ENCODE results near the gene PRKN. TPM values are rescaled to one million over a fixed set of nuclear protein-coding genes. Genes with fewer than 3 reads are reported as not detected.

Gene PRKN
- total RNA-seq, 1 experiment from 2014 or later = 2.0 TPM

DNA sequence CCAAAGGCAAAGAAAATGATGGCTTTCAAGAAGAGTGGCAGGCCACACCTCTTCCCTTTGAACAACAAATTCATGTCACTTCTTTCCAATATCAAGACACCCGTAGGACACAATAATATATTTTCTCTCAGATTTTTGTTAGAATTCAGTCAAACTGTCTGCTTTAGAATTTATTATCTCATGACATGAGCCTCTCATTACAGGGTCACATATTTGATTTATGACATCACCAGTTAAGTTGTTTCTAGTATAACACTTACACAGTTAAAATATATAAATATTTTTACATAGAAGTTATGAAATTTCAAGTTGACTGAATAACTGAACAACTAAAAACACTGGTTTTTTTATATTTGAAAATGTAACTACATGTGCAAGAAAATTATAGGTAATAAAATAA, 1133.2 kb downstream of the PRKN start:
- H3K9ac ChIP-seq (ENCODE audit: extremely low read depth, insufficient read length, low read length) = no peak overlapping the region

More for the DNA sequence above, 1133.2 kb downstream of the PRKN start:
- no peak overlapping the region for H4K5ac ChIP-seq (ENCODE audit: insufficient read length, low read depth, low read length)
- H3K4ac ChIP-seq (ENCODE audit: low read depth, low read length) = no peak overlapping the region
- no peak overlapping the region for H2AK5ac ChIP-seq (ENCODE audit: insufficient read length, low read length)
- no peak for DNase-seq
- no peak overlapping the region for H2BK12ac ChIP-seq (ENCODE audit: insufficient read length, low read depth, low read length)
- Mint-ChIP-seq H3K4me3 (no peak overlapping the region), H3K36me3 (ENCODE audit: insufficient read depth in 1 of 3, low read depth in 3 of 3) (no peaks in the 10 kb centered on the region), H3K27ac (peak overlapping the region in 1 of 3 experiments; percentile 9; a peak in 1 of 7 replicates), H3K4me1 (no peaks in the 10 kb centered on the region), H3K9me3 (no peaks in the 10 kb centered on the region), H3K27me3 (ENCODE audit: low read depth) (no peaks in the 10 kb centered on the region; the same call in 1 of the 2 replicates)
- H3K4me2 ChIP-seq (ENCODE audit: insufficient read depth, insufficient read length, low read length) = no peak overlapping the region
- no peaks in the 10 kb centered on the region for H4K20me1 ChIP-seq (ENCODE audit: control insufficient read depth, insufficient read depth, insufficient read length)
- no peak overlapping the region for H3K14ac ChIP-seq (ENCODE audit: insufficient read depth, low read length)
- no peak overlapping the region for H3T11ph ChIP-seq (ENCODE audit: low read length)
- no peak overlapping the region for H4K91ac ChIP-seq (ENCODE audit: insufficient read length, low read depth, low read length)
- H2BK5ac ChIP-seq (ENCODE audit: insufficient read length, low read length) = no peak overlapping the region
- no peaks in the 10 kb centered on the region for H3K4me1 ChIP-seq (ENCODE audit: insufficient read depth, low read length)
- H3K27ac ChIP-seq (ENCODE audit: insufficient read length, low read depth, low read length) = no peak overlapping the region
- TF ChIP-seq, protein P1, sequence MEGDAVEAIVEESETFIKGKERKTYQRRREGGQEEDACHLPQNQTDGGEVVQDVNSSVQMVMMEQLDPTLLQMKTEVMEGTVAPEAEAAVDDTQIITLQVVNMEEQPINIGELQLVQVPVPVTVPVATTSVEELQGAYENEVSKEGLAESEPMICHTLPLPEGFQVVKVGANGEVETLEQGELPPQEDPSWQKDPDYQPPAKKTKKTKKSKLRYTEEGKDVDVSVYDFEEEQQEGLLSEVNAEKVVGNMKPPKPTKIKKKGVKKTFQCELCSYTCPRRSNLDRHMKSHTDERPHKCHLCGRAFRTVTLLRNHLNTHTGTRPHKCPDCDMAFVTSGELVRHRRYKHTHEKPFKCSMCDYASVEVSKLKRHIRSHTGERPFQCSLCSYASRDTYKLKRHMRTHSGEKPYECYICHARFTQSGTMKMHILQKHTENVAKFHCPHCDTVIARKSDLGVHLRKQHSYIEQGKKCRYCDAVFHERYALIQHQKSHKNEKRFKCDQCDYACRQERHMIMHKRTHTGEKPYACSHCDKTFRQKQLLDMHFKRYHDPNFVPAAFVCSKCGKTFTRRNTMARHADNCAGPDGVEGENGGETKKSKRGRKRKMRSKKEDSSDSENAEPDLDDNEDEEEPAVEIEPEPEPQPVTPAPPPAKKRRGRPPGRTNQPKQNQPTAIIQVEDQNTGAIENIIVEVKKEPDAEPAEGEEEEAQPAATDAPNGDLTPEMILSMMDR (conservative IDR thresholded peaks at IDR 0.05) = no peak
- H2BK20ac ChIP-seq (ENCODE audit: low read depth, low read length, poor library complexity, severe bottlenecking) = no peak overlapping the region
- no peaks in the 10 kb centered on the region for H3K79me1 ChIP-seq (ENCODE audit: insufficient read depth, low read depth, low read length, poor library complexity, severe bottlenecking)
- WGBS (ENCODE audit: extremely low coverage, insufficient read length, low lambda C conversion rate) = no CpG with 5 or more reads among the region's 1 CpG
- no peaks in the 10 kb centered on the region for H3K9me3 ChIP-seq (ENCODE audit: control insufficient read depth, low read depth, low read length)
- H3K27me3 ChIP-seq (ENCODE audit: insufficient read depth, low read length) = no peaks in the 10 kb centered on the region
- H3K18ac ChIP-seq (ENCODE audit: insufficient read length, low read depth, low read length) = no peak overlapping the region
- no peak overlapping the region for H4K8ac ChIP-seq (replicated peaks; ENCODE audit: insufficient read length, low read depth, low read length)
- H3K56ac ChIP-seq (ENCODE audit: insufficient read length, low read depth, low read length) = no peak overlapping the region
- no peaks in the 10 kb centered on the region for H3K23me2 ChIP-seq (ENCODE audit: insufficient read length, low read depth, low read length, poor library complexity, severe bottlenecking)
- H2AFZ ChIP-seq (ENCODE audit: low read length) = no peak overlapping the region
- no peaks in the 10 kb centered on the region for H3K79me2 ChIP-seq (ENCODE audit: insufficient read depth, low read length)
- no peak overlapping the region for H2BK15ac ChIP-seq (ENCODE audit: low read depth, low read length)
- no peak overlapping the region for H3K23ac ChIP-seq (ENCODE audit: insufficient read length, low read depth, low read length)
- H2BK120ac ChIP-seq (ENCODE audit: low read depth, low read length, poor library complexity, severe bottlenecking) = no peak overlapping the region
